IMR-90 (cell line): ENCODE data around the gene PTPRCAP.

Source experiments
- BHLHE40 ChIP-seq: fragments of 150-350 bp; IDR thresholded peaks from 2 replicates; pipeline ENCODE4 v1.6.1; 2016; ENCODE audit warnings: mild to moderate bottlenecking, low read depth, low read length
- MXI1 ChIP-seq: IDR thresholded peaks from 2 replicates; pipeline ENCODE4 v1.6.1; 2012; ENCODE audit warnings: low read depth, mild to moderate bottlenecking, low read length, moderate library complexity, borderline replicate concordance
- POLR2A ChIP-seq: IDR thresholded peaks from 2 replicates; pipeline ENCODE4 v1.6.1; 2012; ENCODE audit warnings: mild to moderate bottlenecking, low read depth, low read length
- RAD21 ChIP-seq: IDR thresholded peaks from 2 replicates; pipeline ENCODE4 v1.6.1; 2012; ENCODE audit warnings: low read length, improper control_type of control experiment
- USF2 ChIP-seq: fragments of 150-350 bp; IDR thresholded peaks from 2 replicates; pipeline ENCODE4 v1.6.1; 2017; ENCODE audit warnings: mild to moderate bottlenecking, antibody characterized with exemption, low read length, low read depth
- TF ChIP-seq, protein P1 (sequence below): conservative IDR thresholded peaks from 2 replicates; pipeline ENCODE4 v1.5.1; 2012; ENCODE audit warnings: mild to moderate bottlenecking, low read depth, low read length, improper control_type of control experiment

GRCh38 chr11:67431346-67432249 is 5.9 kb downstream of the PTPRCAP start:
- TF ChIP-seq POLR2A: no peak
- TF ChIP-seq, protein P1, sequence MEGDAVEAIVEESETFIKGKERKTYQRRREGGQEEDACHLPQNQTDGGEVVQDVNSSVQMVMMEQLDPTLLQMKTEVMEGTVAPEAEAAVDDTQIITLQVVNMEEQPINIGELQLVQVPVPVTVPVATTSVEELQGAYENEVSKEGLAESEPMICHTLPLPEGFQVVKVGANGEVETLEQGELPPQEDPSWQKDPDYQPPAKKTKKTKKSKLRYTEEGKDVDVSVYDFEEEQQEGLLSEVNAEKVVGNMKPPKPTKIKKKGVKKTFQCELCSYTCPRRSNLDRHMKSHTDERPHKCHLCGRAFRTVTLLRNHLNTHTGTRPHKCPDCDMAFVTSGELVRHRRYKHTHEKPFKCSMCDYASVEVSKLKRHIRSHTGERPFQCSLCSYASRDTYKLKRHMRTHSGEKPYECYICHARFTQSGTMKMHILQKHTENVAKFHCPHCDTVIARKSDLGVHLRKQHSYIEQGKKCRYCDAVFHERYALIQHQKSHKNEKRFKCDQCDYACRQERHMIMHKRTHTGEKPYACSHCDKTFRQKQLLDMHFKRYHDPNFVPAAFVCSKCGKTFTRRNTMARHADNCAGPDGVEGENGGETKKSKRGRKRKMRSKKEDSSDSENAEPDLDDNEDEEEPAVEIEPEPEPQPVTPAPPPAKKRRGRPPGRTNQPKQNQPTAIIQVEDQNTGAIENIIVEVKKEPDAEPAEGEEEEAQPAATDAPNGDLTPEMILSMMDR: no peak
- TF ChIP-seq RAD21: no peak
- no peak for TF ChIP-seq BHLHE40
- no peak for TF ChIP-seq USF2
- no peak for TF ChIP-seq MXI1
